Measurements from ENCODE around the gene MALT1. TPM values are rescaled to one million over a fixed set of nuclear protein-coding genes. Genes with fewer than 3 reads are reported as not detected.
"Not testable (repeated sequence)": the region's sequence is repeated elsewhere in the genome, so short reads cannot be mapped to it uniquely, and the experiment has no call there.

MALT1 gene
- total RNA-seq, 3 donors from 2014 or later (not counting 1 experiment from before 2014, with no cell fraction given): 49.8 to 55.8 (median 54.5) TPM

GRCh38 chr18:58640891-58641610 lies 30.2 kb upstream of the MALT1 start:
- H3K4me1 Mint-ChIP-seq: peaks cover 0 to 5% of the 10 kb centered on the region in 2 donors
- no peaks in the 10 kb centered on the region for H3K36me3 Mint-ChIP-seq
- ATAC-seq: no peak
- Histone ChIP-seq H3K4me3 (ENCODE audit: low read length) (no peak overlapping the region), H3K9me3 (ENCODE audit: control insufficient read depth, insufficient read depth, low read length) (peaks cover 9% of the 10 kb centered on the region), H3K36me3 (ENCODE audit: control insufficient read depth, insufficient read depth, low read length) (no peaks in the 10 kb centered on the region), H3K27ac (ENCODE audit: low read length) (no peak overlapping the region), H3K4me1 (ENCODE audit: control insufficient read depth, insufficient read depth, low read length) (no peaks in the 10 kb centered on the region), H3K27me3 (ENCODE audit: control insufficient read depth, insufficient read depth, low read length) (no peaks in the 10 kb centered on the region)
- no peak for TF ChIP-seq CTCF (IDR thresholded peaks at IDR 0.05)
- no peaks in the 10 kb centered on the region for H3K9me3 Mint-ChIP-seq
- DNase-seq: no peak
- peaks cover 0 to 4% of the 10 kb centered on the region in 2 donors for H3K27me3 Mint-ChIP-seq (ENCODE audit: low read depth in 2 of 2)
- 94% methylated on average over 7 of the region's 7 CpGs for WGBS (ENCODE audit: insufficient coverage)
- intact Hi-C loops (cut with micrococcal nuclease): no loop called here
- no peak overlapping the region for H3K27ac Mint-ChIP-seq
- no peak overlapping the region for H3K4me3 Mint-ChIP-seq

- 98% methylated on average over 6 of the region's 6 CpGs for WGBS (ENCODE audit: insufficient coverage)
- H3K36me3 Mint-ChIP-seq; intact Hi-C loops (cut with micrococcal nuclease); H3K36me3 ChIP-seq (ENCODE audit: control insufficient read depth, insufficient read depth, low read length); H3K4me3 ChIP-seq (ENCODE audit: low read length); H3K27ac Mint-ChIP-seq; ATAC-seq; H3K4me1 Mint-ChIP-seq; H3K27me3 ChIP-seq (ENCODE audit: control insufficient read depth, insufficient read depth, low read length); H3K9me3 Mint-ChIP-seq; H3K4me3 Mint-ChIP-seq; H3K4me1 ChIP-seq (ENCODE audit: control insufficient read depth, insufficient read depth, low read length); H3K9me3 ChIP-seq (ENCODE audit: control insufficient read depth, insufficient read depth, low read length); H3K27me3 Mint-ChIP-seq (ENCODE audit: low read depth in 2 of 2); H3K27ac ChIP-seq (ENCODE audit: low read length); DNase-seq: not testable (repeated sequence)
Observed at GRCh38 chr18:58643557-58643956, 27.7 kb upstream of the MALT1 start.

- Histone ChIP-seq H3K4me3 (ENCODE audit: low read length) (no peak overlapping the region), H3K4me1 (ENCODE audit: control insufficient read depth, insufficient read depth, low read length) (peaks cover 6% of the 10 kb centered on the region), H3K36me3 (ENCODE audit: control insufficient read depth, insufficient read depth, low read length) (no peaks in the 10 kb centered on the region), H3K27me3 (ENCODE audit: control insufficient read depth, insufficient read depth, low read length) (no peaks in the 10 kb centered on the region), H3K27ac (ENCODE audit: low read length) (no peak overlapping the region), H3K9me3 (ENCODE audit: control insufficient read depth, insufficient read depth, low read length) (peaks cover 9% of the 10 kb centered on the region)
- Mint-ChIP-seq H3K27ac (no peak overlapping the region), H3K4me3 (no peak overlapping the region), H3K27me3 (ENCODE audit: low read depth in 2 of 2) (no peaks in the 10 kb centered on the region), H3K4me1 (peaks cover 6% of the 10 kb centered on the region in 2 donors), H3K9me3 (no peaks in the 10 kb centered on the region), H3K36me3 (no peaks in the 10 kb centered on the region)
- ATAC-seq: no peak
- 97% methylated on average over 5 of the region's 5 CpGs for WGBS (ENCODE audit: insufficient coverage)
- intact Hi-C loops (cut with micrococcal nuclease): no loop called here
- DNase-seq: no peak
- no peak for TF ChIP-seq CTCF (IDR thresholded peaks at IDR 0.05)
Observed at GRCh38 chr18:58645398-58645797, 25.9 kb upstream of the MALT1 start.

- Histone ChIP-seq H3K4me3 (ENCODE audit: low read length) (no peak overlapping the region), H3K27me3 (ENCODE audit: control insufficient read depth, insufficient read depth, low read length) (no peaks in the 10 kb centered on the region), H3K27ac (ENCODE audit: low read length) (no peak overlapping the region), H3K36me3 (ENCODE audit: control insufficient read depth, insufficient read depth, low read length) (no peaks in the 10 kb centered on the region), H3K9me3 (ENCODE audit: control insufficient read depth, insufficient read depth, low read length) (peaks cover 9% of the 10 kb centered on the region), H3K4me1 (ENCODE audit: control insufficient read depth, insufficient read depth, low read length) (peaks cover 14% of the 10 kb centered on the region)
- intact Hi-C loops (cut with micrococcal nuclease): no loop called here
- DNase-seq (no peak), ATAC-seq (no peak)
- Mint-ChIP-seq H3K27me3 (ENCODE audit: low read depth in 2 of 2) (no peaks in the 10 kb centered on the region), H3K36me3 (no peaks in the 10 kb centered on the region), H3K27ac (no peak overlapping the region), H3K4me3 (no peak overlapping the region), H3K9me3 (no peaks in the 10 kb centered on the region), H3K4me1 (peaks cover 10 to 11% of the 10 kb centered on the region in 2 donors)
- no peak for TF ChIP-seq CTCF (IDR thresholded peaks at IDR 0.05)
- WGBS (ENCODE audit: insufficient coverage): 88% methylated on average over 4 of the region's 4 CpGs
Observed at GRCh38 chr18:58646334-58646862, 24.9 kb upstream of the MALT1 start.

Data from natural killer cell (primary cell).